Panc1 (cell line): ENCODE results near the gene MAP4.

Experiments used
- SIN3A ChIP-seq: IDR thresholded peaks from 2 replicates; pipeline ENCODE4 v1.6.1; 2012; ENCODE audit warnings: low read depth, mild to moderate bottlenecking, low read length, moderate library complexity, borderline replicate concordance; ENCODE audit not compliant: insufficient read depth
- TF ChIP-seq, protein P1 (sequence below): fragments of 450-650 bp; IDR thresholded peaks from 2 replicates; pipeline ENCODE4 v1.5.1; 2017; ENCODE audit warnings: mild to moderate bottlenecking
- TF ChIP-seq, protein P2 (sequence below), 2 experiments: IDR thresholded peaks; 2 replicates each; pipeline ENCODE4 v1.6.1; 2011 to 2012; ENCODE audit warnings: low read depth in 2 of 2, control low read depth in 1 of 2, low read length in 1 of 2, mild to moderate bottlenecking in 1 of 2, moderate library complexity in 1 of 2; ENCODE audit not compliant: insufficient read depth in 1 of 2

DNA sequence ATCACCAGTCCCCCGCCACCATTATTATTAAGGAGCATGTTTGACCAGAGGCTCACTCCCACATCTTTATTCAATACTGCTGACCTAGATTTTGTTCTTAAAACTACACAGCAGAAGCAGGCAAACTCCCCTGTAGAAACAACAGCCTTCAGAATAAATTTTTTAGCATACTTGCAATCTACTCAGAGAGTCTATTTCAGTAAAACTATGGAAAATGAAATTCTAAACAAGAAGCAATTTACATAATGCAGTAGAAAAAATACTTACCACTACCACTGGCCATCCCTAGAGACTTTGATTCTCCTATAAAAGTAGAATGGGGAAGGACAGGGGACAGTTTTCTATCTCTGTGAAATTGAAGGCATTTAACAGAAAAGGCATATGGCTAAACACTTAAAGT lies 76.0 kb downstream of the MAP4 start:
- TF ChIP-seq, protein P1, sequence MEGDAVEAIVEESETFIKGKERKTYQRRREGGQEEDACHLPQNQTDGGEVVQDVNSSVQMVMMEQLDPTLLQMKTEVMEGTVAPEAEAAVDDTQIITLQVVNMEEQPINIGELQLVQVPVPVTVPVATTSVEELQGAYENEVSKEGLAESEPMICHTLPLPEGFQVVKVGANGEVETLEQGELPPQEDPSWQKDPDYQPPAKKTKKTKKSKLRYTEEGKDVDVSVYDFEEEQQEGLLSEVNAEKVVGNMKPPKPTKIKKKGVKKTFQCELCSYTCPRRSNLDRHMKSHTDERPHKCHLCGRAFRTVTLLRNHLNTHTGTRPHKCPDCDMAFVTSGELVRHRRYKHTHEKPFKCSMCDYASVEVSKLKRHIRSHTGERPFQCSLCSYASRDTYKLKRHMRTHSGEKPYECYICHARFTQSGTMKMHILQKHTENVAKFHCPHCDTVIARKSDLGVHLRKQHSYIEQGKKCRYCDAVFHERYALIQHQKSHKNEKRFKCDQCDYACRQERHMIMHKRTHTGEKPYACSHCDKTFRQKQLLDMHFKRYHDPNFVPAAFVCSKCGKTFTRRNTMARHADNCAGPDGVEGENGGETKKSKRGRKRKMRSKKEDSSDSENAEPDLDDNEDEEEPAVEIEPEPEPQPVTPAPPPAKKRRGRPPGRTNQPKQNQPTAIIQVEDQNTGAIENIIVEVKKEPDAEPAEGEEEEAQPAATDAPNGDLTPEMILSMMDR: no peak
- TF ChIP-seq SIN3A: no peak
- TF ChIP-seq, protein P2, sequence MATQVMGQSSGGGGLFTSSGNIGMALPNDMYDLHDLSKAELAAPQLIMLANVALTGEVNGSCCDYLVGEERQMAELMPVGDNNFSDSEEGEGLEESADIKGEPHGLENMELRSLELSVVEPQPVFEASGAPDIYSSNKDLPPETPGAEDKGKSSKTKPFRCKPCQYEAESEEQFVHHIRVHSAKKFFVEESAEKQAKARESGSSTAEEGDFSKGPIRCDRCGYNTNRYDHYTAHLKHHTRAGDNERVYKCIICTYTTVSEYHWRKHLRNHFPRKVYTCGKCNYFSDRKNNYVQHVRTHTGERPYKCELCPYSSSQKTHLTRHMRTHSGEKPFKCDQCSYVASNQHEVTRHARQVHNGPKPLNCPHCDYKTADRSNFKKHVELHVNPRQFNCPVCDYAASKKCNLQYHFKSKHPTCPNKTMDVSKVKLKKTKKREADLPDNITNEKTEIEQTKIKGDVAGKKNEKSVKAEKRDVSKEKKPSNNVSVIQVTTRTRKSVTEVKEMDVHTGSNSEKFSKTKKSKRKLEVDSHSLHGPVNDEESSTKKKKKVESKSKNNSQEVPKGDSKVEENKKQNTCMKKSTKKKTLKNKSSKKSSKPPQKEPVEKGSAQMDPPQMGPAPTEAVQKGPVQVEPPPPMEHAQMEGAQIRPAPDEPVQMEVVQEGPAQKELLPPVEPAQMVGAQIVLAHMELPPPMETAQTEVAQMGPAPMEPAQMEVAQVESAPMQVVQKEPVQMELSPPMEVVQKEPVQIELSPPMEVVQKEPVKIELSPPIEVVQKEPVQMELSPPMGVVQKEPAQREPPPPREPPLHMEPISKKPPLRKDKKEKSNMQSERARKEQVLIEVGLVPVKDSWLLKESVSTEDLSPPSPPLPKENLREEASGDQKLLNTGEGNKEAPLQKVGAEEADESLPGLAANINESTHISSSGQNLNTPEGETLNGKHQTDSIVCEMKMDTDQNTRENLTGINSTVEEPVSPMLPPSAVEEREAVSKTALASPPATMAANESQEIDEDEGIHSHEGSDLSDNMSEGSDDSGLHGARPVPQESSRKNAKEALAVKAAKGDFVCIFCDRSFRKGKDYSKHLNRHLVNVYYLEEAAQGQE (IDR thresholded peaks at IDR 0.05; ENCODE audit: insufficient read depth in 1 of 2, low read depth in 2 of 2, low read length in 1 of 2): no peak
